ENCODE measurements around the gene MRPS5.

DNA sequence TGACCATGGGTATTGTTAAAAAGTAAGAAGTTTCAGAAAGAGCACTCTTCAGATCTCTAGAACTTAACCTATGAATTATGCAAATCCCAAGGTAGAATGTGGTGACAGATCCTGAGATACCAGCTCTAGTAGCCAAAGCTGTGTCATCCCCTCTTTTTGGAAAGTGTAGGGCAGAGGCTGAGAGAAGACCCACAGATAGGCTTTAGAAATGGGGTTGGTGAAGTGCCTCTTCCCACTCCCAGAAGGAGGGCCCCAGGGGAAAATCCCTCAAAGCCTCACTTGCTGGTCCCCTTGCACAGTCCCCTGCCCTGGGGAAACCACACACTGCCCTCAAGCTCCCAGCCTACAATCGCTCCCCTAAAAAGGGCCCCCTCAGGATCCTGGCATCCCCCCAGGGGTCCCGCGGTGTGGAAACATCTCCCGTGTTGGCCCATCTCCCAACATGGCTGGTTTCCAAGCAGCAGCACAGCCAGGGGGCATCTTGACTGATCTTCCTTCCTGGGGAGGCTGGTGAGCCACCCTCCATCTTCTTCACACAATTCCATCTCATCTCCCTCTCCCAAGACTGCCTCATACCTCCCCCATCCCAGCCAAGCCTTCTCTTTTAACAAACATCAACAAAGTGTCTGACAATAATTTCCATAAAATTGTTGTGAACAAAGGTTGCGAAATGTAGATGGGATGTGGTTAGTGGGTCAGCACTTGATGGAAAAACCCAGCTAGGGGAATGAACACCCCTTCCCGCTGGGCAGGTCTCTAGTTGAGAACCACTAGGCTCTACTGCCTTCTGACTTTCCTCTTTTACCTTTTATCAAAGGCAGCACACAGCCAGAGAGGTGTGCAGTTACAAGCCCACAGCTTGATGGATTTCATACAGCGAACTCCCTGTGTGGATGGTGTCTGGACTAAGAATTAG lies 71.0 kb downstream of the MRPS5 start:
- TF ChIP-seq RXRA (IDR thresholded peaks at IDR 0.05) (no peak), JUND (IDR thresholded peaks at IDR 0.05) (no peak), YY1 (IDR thresholded peaks at IDR 0.05) (no peak), EGR1 (IDR thresholded peaks at IDR 0.05; ENCODE audit: low read depth in 2 of 2) (no peak)
- TF ChIP-seq, protein P1, sequence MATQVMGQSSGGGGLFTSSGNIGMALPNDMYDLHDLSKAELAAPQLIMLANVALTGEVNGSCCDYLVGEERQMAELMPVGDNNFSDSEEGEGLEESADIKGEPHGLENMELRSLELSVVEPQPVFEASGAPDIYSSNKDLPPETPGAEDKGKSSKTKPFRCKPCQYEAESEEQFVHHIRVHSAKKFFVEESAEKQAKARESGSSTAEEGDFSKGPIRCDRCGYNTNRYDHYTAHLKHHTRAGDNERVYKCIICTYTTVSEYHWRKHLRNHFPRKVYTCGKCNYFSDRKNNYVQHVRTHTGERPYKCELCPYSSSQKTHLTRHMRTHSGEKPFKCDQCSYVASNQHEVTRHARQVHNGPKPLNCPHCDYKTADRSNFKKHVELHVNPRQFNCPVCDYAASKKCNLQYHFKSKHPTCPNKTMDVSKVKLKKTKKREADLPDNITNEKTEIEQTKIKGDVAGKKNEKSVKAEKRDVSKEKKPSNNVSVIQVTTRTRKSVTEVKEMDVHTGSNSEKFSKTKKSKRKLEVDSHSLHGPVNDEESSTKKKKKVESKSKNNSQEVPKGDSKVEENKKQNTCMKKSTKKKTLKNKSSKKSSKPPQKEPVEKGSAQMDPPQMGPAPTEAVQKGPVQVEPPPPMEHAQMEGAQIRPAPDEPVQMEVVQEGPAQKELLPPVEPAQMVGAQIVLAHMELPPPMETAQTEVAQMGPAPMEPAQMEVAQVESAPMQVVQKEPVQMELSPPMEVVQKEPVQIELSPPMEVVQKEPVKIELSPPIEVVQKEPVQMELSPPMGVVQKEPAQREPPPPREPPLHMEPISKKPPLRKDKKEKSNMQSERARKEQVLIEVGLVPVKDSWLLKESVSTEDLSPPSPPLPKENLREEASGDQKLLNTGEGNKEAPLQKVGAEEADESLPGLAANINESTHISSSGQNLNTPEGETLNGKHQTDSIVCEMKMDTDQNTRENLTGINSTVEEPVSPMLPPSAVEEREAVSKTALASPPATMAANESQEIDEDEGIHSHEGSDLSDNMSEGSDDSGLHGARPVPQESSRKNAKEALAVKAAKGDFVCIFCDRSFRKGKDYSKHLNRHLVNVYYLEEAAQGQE (IDR thresholded peaks at IDR 0.05): no peak
- TF ChIP-seq, protein P2, sequence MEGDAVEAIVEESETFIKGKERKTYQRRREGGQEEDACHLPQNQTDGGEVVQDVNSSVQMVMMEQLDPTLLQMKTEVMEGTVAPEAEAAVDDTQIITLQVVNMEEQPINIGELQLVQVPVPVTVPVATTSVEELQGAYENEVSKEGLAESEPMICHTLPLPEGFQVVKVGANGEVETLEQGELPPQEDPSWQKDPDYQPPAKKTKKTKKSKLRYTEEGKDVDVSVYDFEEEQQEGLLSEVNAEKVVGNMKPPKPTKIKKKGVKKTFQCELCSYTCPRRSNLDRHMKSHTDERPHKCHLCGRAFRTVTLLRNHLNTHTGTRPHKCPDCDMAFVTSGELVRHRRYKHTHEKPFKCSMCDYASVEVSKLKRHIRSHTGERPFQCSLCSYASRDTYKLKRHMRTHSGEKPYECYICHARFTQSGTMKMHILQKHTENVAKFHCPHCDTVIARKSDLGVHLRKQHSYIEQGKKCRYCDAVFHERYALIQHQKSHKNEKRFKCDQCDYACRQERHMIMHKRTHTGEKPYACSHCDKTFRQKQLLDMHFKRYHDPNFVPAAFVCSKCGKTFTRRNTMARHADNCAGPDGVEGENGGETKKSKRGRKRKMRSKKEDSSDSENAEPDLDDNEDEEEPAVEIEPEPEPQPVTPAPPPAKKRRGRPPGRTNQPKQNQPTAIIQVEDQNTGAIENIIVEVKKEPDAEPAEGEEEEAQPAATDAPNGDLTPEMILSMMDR (IDR thresholded peaks at IDR 0.05; ENCODE audit: low read depth, low read length, missing input control): no peak
